ENCODE measurements around the gene LCN6. TPM values are rescaled to one million over a fixed set of nuclear protein-coding genes. Genes with fewer than 3 reads are reported as not detected.
"Not testable (repeated sequence)": the region's sequence is repeated elsewhere in the genome, so short reads cannot be mapped to it uniquely, and the experiment has no call there.

The LCN6 gene
- polyA plus RNA-seq (not detected in 3 replicates), polyA minus RNA-seq (not detected in 3 replicates)
- polyA plus RNA-seq (2011; ENCODE audit: low read depth) = not detected
- not detected in 2 replicates for polyA plus RNA-seq (2011; cell fraction: cytosol; rRNA removed)
- polyA plus RNA-seq (2011; cell fraction: nucleus; rRNA removed) = not detected in 2 replicates
- not detected in 2 replicates for polyA plus RNA-seq (2012; ENCODE audit: low replicate concordance)
- not detected for polyA minus RNA-seq (2011; cell fraction: cytosol; rRNA and poly(A)+ RNA removed)
- polyA minus RNA-seq (2011; cell fraction: nucleus; rRNA and poly(A)+ RNA removed) = not detected in 2 replicates

- DNase-seq (ENCODE audit: low read depth, low spot score) = no peak
- H3K4me2 ChIP-seq (ENCODE audit: control insufficient read depth, extremely low read depth, insufficient read depth, low read depth, low read length) = no peak within 1 kb of the TSS
- H3K4me1 ChIP-seq (ENCODE audit: control insufficient read depth, extremely low read depth, insufficient read depth, low read length) = no peaks in the 10 kb centered on the region
- no peak within 1 kb of the TSS for H3K9ac ChIP-seq (ENCODE audit: control insufficient read depth, extremely low read depth, insufficient read depth, low read length)
- no peak within 1 kb of the TSS for H3K27ac ChIP-seq (ENCODE audit: control insufficient read depth, insufficient read depth, low read length)
- H3K9me3 ChIP-seq (ENCODE audit: control insufficient read depth, low read depth, low read length) = peaks cover 2% of the 10 kb centered on the region
- no peaks in the 10 kb centered on the region for H3K36me3 ChIP-seq (ENCODE audit: control insufficient read depth in 2 of 2, extremely low read depth in 1 of 2, insufficient read depth in 2 of 2, low read length in 2 of 2)
- TF ChIP-seq EZH2 (IDR thresholded peaks at IDR 0.05; ENCODE audit: low read length) = no peak
- no peak for TF ChIP-seq CTCF (optimal IDR thresholded peaks at IDR 0.05 in 1 of 3, IDR thresholded peaks at IDR 0.05 in 1 of 3, conservative IDR thresholded peaks at IDR 0.05 in 1 of 3; ENCODE audit: extremely low read depth in 1 of 3, insufficient read depth in 2 of 3, low read length in 3 of 3)
- H3K9me1 ChIP-seq (ENCODE audit: control insufficient read depth, extremely low read depth, insufficient read depth, low read length) = no peaks in the 10 kb centered on the region
- dilution Hi-C loops (cut with MboI; ENCODE audit: extremely low pct_ligation_motif_present, low sequenced_read_pairs) = no loop called here
- peaks cover 20% of the 10 kb centered on the region for H3K27me3 ChIP-seq (ENCODE audit: control insufficient read depth, extremely low read depth, insufficient read depth, low read length)
- H4K20me1 ChIP-seq (ENCODE audit: control insufficient read depth, extremely low read depth, insufficient read depth, low read length) = no peaks in the 10 kb centered on the region
- H3K79me2 ChIP-seq (ENCODE audit: control insufficient read depth, insufficient read depth, low read length) = no peaks in the 10 kb centered on the region
- H2AFZ ChIP-seq (ENCODE audit: control insufficient read depth, low read length) = no peak within 1 kb of the TSS
- no peak for FAIRE-seq
- no peak within 1 kb of the TSS for H3K4me3 ChIP-seq (ENCODE audit: control insufficient read depth in 2 of 3, extremely low read depth in 1 of 3, insufficient read depth in 2 of 3, low read depth in 1 of 3, low read length in 3 of 3)
Measured at GRCh38 chr9:136748201-136748600, at the start of gene LCN6. TSS of gene LCN6 (minus strand) at chr9:136748525. CDS start at chr9:136748483, 42 bp downstream.

GRCh38 chr9:136796775-136797347 lies 48.5 kb upstream of the LCN6 start:
- not testable (repeated sequence) for FAIRE-seq; H3K9ac ChIP-seq (ENCODE audit: control insufficient read depth, extremely low read depth, insufficient read depth, low read length)
- H4K20me1 ChIP-seq (ENCODE audit: control insufficient read depth, extremely low read depth, insufficient read depth, low read length) = peaks cover 17% of the 10 kb centered on the region

More at GRCh38 chr9:136796775-136797347, 48.5 kb upstream of the LCN6 start:
- H3K4me2 ChIP-seq (ENCODE audit: control insufficient read depth, extremely low read depth, insufficient read depth, low read depth, low read length); DNase-seq (ENCODE audit: low read depth, low spot score); H3K9me1 ChIP-seq (ENCODE audit: control insufficient read depth, extremely low read depth, insufficient read depth, low read length); H2AFZ ChIP-seq (ENCODE audit: control insufficient read depth, low read length); H3K79me2 ChIP-seq (ENCODE audit: control insufficient read depth, insufficient read depth, low read length); H3K4me3 ChIP-seq (ENCODE audit: control insufficient read depth in 2 of 3, extremely low read depth in 1 of 3, insufficient read depth in 2 of 3, low read depth in 1 of 3, low read length in 3 of 3); H3K9me3 ChIP-seq (ENCODE audit: control insufficient read depth, low read depth, low read length); dilution Hi-C loops (cut with MboI; ENCODE audit: extremely low pct_ligation_motif_present, low sequenced_read_pairs); H3K27ac ChIP-seq (ENCODE audit: control insufficient read depth, insufficient read depth, low read length): not testable (repeated sequence)
- Histone ChIP-seq H3K4me1 (ENCODE audit: control insufficient read depth, extremely low read depth, insufficient read depth, low read length) (peaks cover 26% of the 10 kb centered on the region), H3K27me3 (ENCODE audit: control insufficient read depth, extremely low read depth, insufficient read depth, low read length) (peaks cover 29% of the 10 kb centered on the region), H3K36me3 (ENCODE audit: control insufficient read depth in 2 of 2, extremely low read depth in 1 of 2, insufficient read depth in 2 of 2, low read length in 2 of 2) (peaks cover 8 to 17% of the 10 kb centered on the region in 2 experiments)
